ENCODE measurements around the gene FICD.
A peak's percentile ranks its signal among the peaks of the same experiment; 100 is the strongest.

The FICD gene

GRCh38 chr12:108495823-108496579, 19.1 kb upstream of the FICD start:
- DNase-seq (ENCODE audit: low read depth), result no peak
- no peak overlapping the region for H3K4me3 ChIP-seq (ENCODE audit: low read depth, low read length)

GRCh38 chr12:108498136-108498535, 16.9 kb upstream of the FICD start:
- no peak for DNase-seq (ENCODE audit: low read depth)
- no peak overlapping the region for H3K4me3 ChIP-seq (ENCODE audit: low read depth, low read length)

GRCh38 chr12:108502922-108503321, 12.2 kb upstream of the FICD start:
- no peak for DNase-seq (ENCODE audit: low read depth)
- no peak overlapping the region for H3K4me3 ChIP-seq (ENCODE audit: low read depth, low read length)

GRCh38 chr12:108505129-108505528, 9.9 kb upstream of the FICD start:
- H3K4me3 ChIP-seq (ENCODE audit: low read depth, low read length), result no peak overlapping the region
- DNase-seq (ENCODE audit: low read depth), result no peak

- H3K4me3 ChIP-seq (ENCODE audit: low read depth, low read length), result no peak overlapping the region
- no peak for DNase-seq (ENCODE audit: low read depth)
These were observed 7.0 kb upstream of the FICD start for GRCh38 chr12:108507971-108508642.

- DNase-seq (ENCODE audit: low read depth), result no peak
These were observed 5.3 kb upstream of the FICD start for GRCh38 chr12:108509806-108510205.

GRCh38 chr12:108510836-108511235, 4.2 kb upstream of the FICD start:
- no peak overlapping the region for H3K4me3 ChIP-seq (ENCODE audit: low read depth, low read length)
- DNase-seq (ENCODE audit: low read depth), result no peak

More at GRCh38 chr12:108509806-108510205, 5.3 kb upstream of the FICD start:
- no peak overlapping the region for H3K4me3 ChIP-seq (ENCODE audit: low read depth, low read length)

- DNase-seq (ENCODE audit: low read depth), result no peak
- H3K4me3 ChIP-seq (ENCODE audit: low read depth, low read length), result no peak overlapping the region
These were observed 3.2 kb upstream of the FICD start for GRCh38 chr12:108511633-108512540.

- peak overlapping the region; percentile 92 for H3K4me3 ChIP-seq (ENCODE audit: low read depth, low read length)
- DNase-seq (ENCODE audit: low read depth), result no peak
These were observed 557 bp upstream of the FICD start for GRCh38 chr12:108514468-108514972.

- DNase-seq (ENCODE audit: low read depth), result no peak
- H3K4me3 ChIP-seq (ENCODE audit: low read depth, low read length), result peak overlapping the region; percentile 92
These were observed 839 bp downstream of the FICD start for GRCh38 chr12:108515916-108516315.

GRCh38 chr12:108516511-108517275, 1.6 kb downstream of the FICD start:
- no peak for DNase-seq (ENCODE audit: low read depth)
- no peak overlapping the region for H3K4me3 ChIP-seq (ENCODE audit: low read depth, low read length)

- DNase-seq (ENCODE audit: low read depth), result no peak
- no peak overlapping the region for H3K4me3 ChIP-seq (ENCODE audit: low read depth, low read length)
These were observed 2.4 kb downstream of the FICD start for GRCh38 chr12:108517288-108518100.

GRCh38 chr12:108518101-108518715, 3.1 kb downstream of the FICD start:
- no peak overlapping the region for H3K4me3 ChIP-seq (ENCODE audit: low read depth, low read length)
- no peak for DNase-seq (ENCODE audit: low read depth)

- DNase-seq (ENCODE audit: low read depth), result no peak
- H3K4me3 ChIP-seq (ENCODE audit: low read depth, low read length), result no peak overlapping the region
These were observed 3.8 kb downstream of the FICD start for GRCh38 chr12:108518716-108519496.

GRCh38 chr12:108519558-108519957, 4.5 kb downstream of the FICD start:
- no peak for DNase-seq (ENCODE audit: low read depth)
- no peak overlapping the region for H3K4me3 ChIP-seq (ENCODE audit: low read depth, low read length)

GRCh38 chr12:108523365-108523764, 8.3 kb downstream of the FICD start:
- DNase-seq (ENCODE audit: low read depth), result no peak
- no peak overlapping the region for H3K4me3 ChIP-seq (ENCODE audit: low read depth, low read length)

GRCh38 chr12:108525681-108526080, 10.6 kb downstream of the FICD start:
- H3K4me3 ChIP-seq (ENCODE audit: low read depth, low read length), result no peak overlapping the region
- DNase-seq (ENCODE audit: low read depth), result no peak

Measured in skeletal muscle cell (primary cell).